Measurements from ENCODE around the gene AP1AR.

Gene AP1AR

GRCh38 chr4:112222219-112222955 lies 9.2 kb upstream of the AP1AR start:
- no peak for DNase-seq (ENCODE audit: low read depth in 2 of 2)

- no peak for DNase-seq (ENCODE audit: low read depth in 2 of 2)
Measured at GRCh38 chr4:112225157-112225556, 6.4 kb upstream of the AP1AR start.

- DNase-seq (ENCODE audit: low read depth in 2 of 2), result peak; percentile 93 to 96
Measured at GRCh38 chr4:112230879-112231778, 458 bp upstream of the AP1AR start.

GRCh38 chr4:112234952-112235609 lies 3.5 kb downstream of the AP1AR start:
- peak; percentile 12 to 41 for DNase-seq (ENCODE audit: low read depth in 2 of 2)

GRCh38 chr4:112236040-112236439 lies 4.5 kb downstream of the AP1AR start:
- DNase-seq (ENCODE audit: low read depth in 2 of 2), result no peak

GRCh38 chr4:112238833-112239232 lies 7.2 kb downstream of the AP1AR start:
- no peak for DNase-seq (ENCODE audit: low read depth in 2 of 2)

- DNase-seq (ENCODE audit: low read depth in 2 of 2), result no peak
Measured at GRCh38 chr4:112245383-112245782, 13.8 kb downstream of the AP1AR start.

- DNase-seq (ENCODE audit: low read depth in 2 of 2), result no peak
Measured at GRCh38 chr4:112247021-112247420, 15.4 kb downstream of the AP1AR start.

- no peak for DNase-seq (ENCODE audit: low read depth in 2 of 2)
Measured at GRCh38 chr4:112251019-112251643, 19.5 kb downstream of the AP1AR start.

GRCh38 chr4:112252234-112252633 lies 20.6 kb downstream of the AP1AR start:
- DNase-seq (ENCODE audit: low read depth in 2 of 2), result no peak

- DNase-seq (ENCODE audit: low read depth in 2 of 2), result no peak
Measured at GRCh38 chr4:112253382-112254000, 21.9 kb downstream of the AP1AR start.

- no peak for DNase-seq (ENCODE audit: low read depth in 2 of 2)
Measured at GRCh38 chr4:112257098-112257497, 25.5 kb downstream of the AP1AR start.

- no peak for DNase-seq (ENCODE audit: low read depth in 2 of 2)
Measured at GRCh38 chr4:112266823-112267222, 35.2 kb downstream of the AP1AR start.

- DNase-seq (ENCODE audit: low read depth in 2 of 2), result no peak
Measured at GRCh38 chr4:112270051-112270450, 38.5 kb downstream of the AP1AR start.

GRCh38 chr4:112270640-112271421 lies 39.2 kb downstream of the AP1AR start:
- no peak for DNase-seq (ENCODE audit: low read depth in 2 of 2)

GRCh38 chr4:112272292-112272691 lies 40.7 kb downstream of the AP1AR start:
- no peak for DNase-seq (ENCODE audit: low read depth in 2 of 2)

- DNase-seq (ENCODE audit: low read depth in 2 of 2), result no peak
Measured at GRCh38 chr4:112274959-112275358, 43.4 kb downstream of the AP1AR start.

- DNase-seq (ENCODE audit: low read depth in 2 of 2), result no peak
Measured at GRCh38 chr4:112276113-112276512, 44.5 kb downstream of the AP1AR start.

GRCh38 chr4:112277220-112277619 lies 45.6 kb downstream of the AP1AR start:
- no peak for DNase-seq (ENCODE audit: low read depth in 2 of 2)

GRCh38 chr4:112277705-112278448 lies 46.3 kb downstream of the AP1AR start:
- DNase-seq (ENCODE audit: low read depth in 2 of 2), result no peak
